ENCODE measurements around the gene METTL25B. TPM values are rescaled to one million over a fixed set of nuclear protein-coding genes. Genes with fewer than 3 reads are reported as not detected.
A peak's percentile ranks its signal among the peaks of the same experiment; 100 is the strongest.
"Not testable (repeated sequence)": the region's sequence is repeated elsewhere in the genome, so short reads cannot be mapped to it uniquely, and the experiment has no call there.

Gene METTL25B
- total RNA-seq, 1 donor from 2014 or later, result 11.5 TPM

- DNase-seq (ENCODE audit: low read depth), result peak; percentile 95
These were observed 20.6 kb downstream of the METTL25B start for GRCh38 chr1:156748670-156749418.

GRCh38 chr1:156749419-156750118 lies 21.3 kb downstream of the METTL25B start:
- no peak for DNase-seq (ENCODE audit: low read depth)

GRCh38 chr1:156750191-156750672 lies 22.0 kb downstream of the METTL25B start:
- DNase-seq (ENCODE audit: low read depth), result no peak

GRCh38 chr1:156750711-156751450 lies 22.6 kb downstream of the METTL25B start:
- DNase-seq (ENCODE audit: low read depth), result no peak

- DNase-seq (ENCODE audit: low read depth), result no peak
These were observed 23.1 kb downstream of the METTL25B start, which contains the start of gene HDGF for GRCh38 chr1:156751451-156751756. Gene HDGF, minus strand, starts transcription at chr1:156751675. Its CDS starts 246 bp downstream, at chr1:156751429.

DNA sequence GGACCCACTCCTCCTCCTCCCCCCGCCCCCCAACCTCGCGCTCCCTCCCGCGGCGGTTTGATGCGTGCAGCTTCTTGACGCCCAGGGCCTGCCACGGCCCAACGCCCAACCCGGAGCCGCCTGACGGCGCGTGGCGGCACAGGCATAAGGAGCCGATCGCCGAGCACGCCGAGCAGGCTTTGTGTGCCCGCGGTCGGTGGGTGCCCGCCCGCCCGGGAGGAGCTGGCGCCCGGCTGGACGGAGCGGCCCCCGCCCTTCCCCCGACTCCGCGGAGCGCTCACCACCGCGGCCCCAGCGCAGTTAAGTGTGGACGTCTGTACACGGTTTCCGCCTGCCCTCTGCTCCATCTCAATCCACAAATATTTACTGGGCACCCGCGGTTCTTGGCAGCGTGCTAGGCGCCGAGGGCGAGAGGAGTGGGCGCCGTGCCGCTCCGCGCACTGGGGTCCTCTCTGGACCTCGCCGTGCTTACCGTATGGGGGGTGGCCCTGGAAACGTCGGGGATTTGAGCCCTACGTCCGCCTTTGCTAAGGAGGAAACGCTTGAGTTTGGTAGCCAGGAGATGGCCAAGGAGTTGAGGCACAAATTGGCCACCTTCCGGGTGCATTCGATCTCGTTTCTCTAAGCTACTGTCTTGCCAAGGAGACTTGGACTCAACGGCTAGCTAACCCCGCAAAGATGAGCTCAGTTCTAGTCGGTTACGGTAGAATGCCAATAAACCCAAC lies 23.6 kb downstream of the METTL25B start:
- peak; percentile 82 for DNase-seq (ENCODE audit: low read depth)

DNA sequence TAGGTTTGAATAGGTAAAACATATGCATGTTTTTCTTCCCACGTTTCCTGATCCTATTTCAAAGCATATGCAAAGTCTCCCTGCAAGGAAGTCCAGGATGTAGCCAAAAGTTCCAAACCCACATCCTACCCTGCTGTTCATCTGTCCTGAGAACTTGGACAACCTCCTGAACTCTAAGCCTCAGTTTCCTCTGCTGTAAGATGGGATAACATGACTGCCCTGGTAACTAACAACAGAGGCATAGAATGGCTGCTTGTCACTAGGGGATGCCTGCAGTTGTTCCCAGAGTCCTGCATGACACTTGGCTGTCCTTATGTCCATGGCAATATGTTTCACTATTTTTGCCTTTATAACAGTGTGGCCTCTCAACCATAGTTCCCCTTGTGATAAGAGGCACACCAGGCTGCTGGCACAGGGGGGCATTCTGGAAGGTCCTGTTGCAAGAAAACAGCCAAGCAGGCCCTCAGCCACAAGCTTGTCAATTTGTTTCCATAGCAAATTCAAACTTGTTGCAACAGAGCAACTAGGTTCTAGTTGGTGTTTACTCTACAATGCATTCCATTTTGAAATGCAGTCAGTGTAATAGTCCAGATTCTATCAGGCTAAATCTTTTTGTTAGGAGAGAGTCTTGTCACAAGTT lies 24.7 kb downstream of the METTL25B start:
- peak; percentile 64 for DNase-seq (ENCODE audit: low read depth)

GRCh38 chr1:156754219-156754618 lies 25.9 kb downstream of the METTL25B start:
- DNase-seq (ENCODE audit: low read depth), result no peak

GRCh38 chr1:156755527-156755950 lies 27.3 kb downstream of the METTL25B start:
- DNase-seq (ENCODE audit: low read depth), result no peak

DNA sequence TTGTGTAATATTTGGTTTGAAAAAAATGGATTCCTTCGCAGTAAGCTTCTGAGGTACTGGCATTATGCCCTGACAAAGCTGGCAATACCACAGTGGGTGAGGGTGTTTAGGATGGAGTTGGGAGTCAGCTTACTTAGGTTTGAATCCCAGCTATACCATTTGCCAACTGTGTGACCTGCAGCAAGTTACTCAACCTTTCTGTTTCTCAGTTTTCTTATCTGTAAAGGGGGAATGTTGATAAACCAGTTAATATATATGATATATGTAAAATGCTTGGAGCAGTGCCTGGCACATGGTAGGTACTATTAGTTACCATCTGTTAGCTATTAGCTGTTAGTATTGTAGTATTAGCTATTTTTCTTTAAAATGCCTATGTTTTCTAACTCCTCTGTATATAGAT lies 28.1 kb downstream of the METTL25B start:
- DNase-seq (ENCODE audit: low read depth), result no peak

DNA sequence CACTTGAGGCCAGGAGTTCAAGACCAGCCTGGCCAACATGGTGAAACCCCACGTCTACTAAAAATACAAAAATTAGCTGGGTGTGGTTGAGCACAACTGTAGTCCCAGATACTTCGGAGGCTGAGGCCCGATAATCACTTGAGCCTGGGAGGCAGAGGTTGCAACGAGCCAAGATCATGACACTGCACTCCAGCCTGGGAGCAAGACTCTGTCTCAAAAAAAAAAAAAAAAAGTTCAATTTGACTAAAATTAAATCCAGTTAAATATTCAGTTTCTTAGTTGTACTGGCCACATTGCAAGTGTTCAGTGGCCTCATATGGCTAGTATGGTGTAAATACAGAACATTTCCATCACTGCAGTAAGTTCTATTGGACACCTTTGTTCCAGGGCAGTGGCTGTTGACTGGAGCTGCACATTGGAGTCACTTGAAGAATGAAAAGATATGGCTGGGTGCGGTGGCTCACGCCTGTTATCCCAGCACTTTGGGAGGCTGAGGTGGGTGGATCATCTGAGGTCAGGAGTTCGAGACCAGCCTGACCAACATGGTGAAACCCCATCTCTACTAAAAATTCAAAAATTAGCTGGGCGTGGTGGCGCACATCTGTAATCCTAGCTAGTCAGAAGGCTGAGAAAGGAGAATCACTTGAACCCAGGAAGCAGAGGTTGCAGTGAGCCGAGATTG lies 29.4 kb downstream of the METTL25B start:
- not testable (repeated sequence) for DNase-seq (ENCODE audit: low read depth)

GRCh38 chr1:156760092-156760795 lies 32.0 kb downstream of the METTL25B start:
- DNase-seq (ENCODE audit: low read depth), result no peak

DNA sequence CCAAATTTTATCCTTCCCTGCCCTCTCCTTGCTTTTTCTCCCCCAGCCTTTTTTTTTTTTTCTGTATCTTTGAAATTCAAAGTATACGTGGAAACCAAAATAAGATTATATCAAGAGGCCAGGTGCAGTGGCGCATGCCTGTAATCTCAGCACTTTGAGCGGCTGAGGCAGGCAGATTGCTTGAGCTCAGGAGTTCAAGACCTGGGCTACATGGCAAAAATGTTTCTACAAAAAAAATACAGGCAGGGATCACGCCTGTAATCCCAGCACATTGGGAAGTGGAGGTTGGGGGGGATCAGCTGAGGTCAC lies 32.5 kb downstream of the METTL25B start:
- DNase-seq (ENCODE audit: low read depth), result no peak

GRCh38 chr1:156765136-156765535 lies 36.9 kb downstream of the METTL25B start:
- DNase-seq (ENCODE audit: low read depth), result not testable (repeated sequence)

DNA sequence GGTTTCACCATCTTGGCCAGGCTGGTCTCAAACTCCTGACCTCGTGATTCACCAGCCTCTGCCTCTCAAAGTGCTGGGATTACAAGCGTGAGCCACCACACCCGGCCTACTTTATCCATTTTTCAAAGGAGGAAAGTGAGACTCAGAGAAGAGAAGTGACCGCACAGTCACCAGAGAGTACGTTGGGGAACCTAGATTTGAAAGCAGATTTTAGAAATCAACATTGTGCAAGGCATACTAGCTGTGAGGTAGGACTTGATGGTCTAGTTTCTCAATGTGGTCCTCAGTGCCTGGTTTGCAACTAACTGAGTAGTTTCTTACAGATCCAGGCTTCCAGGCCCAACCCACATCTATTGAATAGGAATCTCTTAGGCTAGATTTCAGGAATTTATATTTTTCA lies 37.4 kb downstream of the METTL25B start:
- DNase-seq (ENCODE audit: low read depth), result no peak

DNA sequence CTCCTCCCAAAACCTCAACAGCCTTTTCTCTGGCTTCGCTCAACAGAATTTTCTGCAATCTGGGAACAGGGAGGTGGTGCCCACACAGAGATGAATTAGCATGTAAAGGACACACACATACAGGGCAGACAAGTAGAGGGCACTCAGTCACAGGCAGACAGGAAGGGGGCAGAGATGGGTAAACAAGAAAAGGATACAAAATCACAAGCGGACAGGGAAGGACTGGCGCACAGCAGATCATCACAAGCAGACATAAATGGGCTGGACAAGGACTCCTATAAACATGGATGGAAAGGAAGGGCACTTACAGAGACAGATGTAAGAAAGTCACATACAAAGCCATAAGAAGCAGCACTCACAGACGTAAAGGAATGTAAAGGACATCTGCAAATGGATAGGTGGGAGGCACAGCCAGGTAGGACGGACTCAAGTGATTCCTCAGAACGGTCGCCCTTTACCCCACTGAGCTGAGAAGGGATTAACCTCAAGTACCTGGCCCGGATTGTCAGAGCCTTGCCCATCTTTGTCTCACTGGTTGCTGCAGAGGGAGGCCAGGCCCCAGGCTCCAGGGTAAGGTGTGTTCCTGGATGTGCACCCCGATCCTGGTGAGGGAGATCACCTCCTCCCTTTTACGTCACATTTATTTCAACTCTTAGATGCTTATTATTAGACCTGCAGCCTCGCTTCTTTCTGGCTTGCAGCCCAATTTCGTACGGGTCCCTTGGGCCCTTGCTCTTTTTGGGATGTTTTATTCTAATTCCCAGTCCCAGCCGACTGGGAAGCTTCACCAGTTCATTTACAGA lies 38.2 kb downstream of the METTL25B start:
- no peak for DNase-seq (ENCODE audit: low read depth)

- DNase-seq (ENCODE audit: low read depth), result peak; percentile 100
These were observed 39.0 kb downstream of the METTL25B start, which contains the start of gene PRCC for GRCh38 chr1:156767101-156767878. Gene PRCC, plus strand, starts transcription at chr1:156767535. Its CDS starts 237 bp downstream, at chr1:156767772.

GRCh38 chr1:156767879-156768604 lies 39.8 kb downstream of the METTL25B start:
- no peak for DNase-seq (ENCODE audit: low read depth)

All from renal cortical epithelial cell (primary cell).